HG02884 (cell line): ENCODE results near the gene PPFIA2.

ENCODE experiments used
- ATAC-seq: cut with Tn5 transposase; IDR thresholded peaks from one replicate; pipeline ENCODE4 v1.9.1; 2021; ENCODE audit warnings: mild to moderate bottlenecking, moderate library complexity; ENCODE audit not compliant: unreplicated experiment

The PPFIA2 gene

GRCh38 chr12:81365284-81365683, 393.9 kb downstream of the PPFIA2 start:
- no peak for ATAC-seq

GRCh38 chr12:81360916-81361315, 398.2 kb downstream of the PPFIA2 start:
- ATAC-seq, result no peak

- no peak for ATAC-seq
Measured at GRCh38 chr12:81359736-81360135, 399.4 kb downstream of the PPFIA2 start.

GRCh38 chr12:81354327-81354932, 404.7 kb downstream of the PPFIA2 start:
- no peak for ATAC-seq

- no peak for ATAC-seq
Measured at GRCh38 chr12:81350309-81350708, 408.8 kb downstream of the PPFIA2 start.

GRCh38 chr12:81347404-81347803, 411.7 kb downstream of the PPFIA2 start:
- no peak for ATAC-seq

GRCh38 chr12:81340910-81341309, 418.2 kb downstream of the PPFIA2 start:
- ATAC-seq, result no peak

GRCh38 chr12:81339071-81339470, 420.1 kb downstream of the PPFIA2 start:
- no peak for ATAC-seq

- no peak for ATAC-seq
Measured at GRCh38 chr12:81337886-81338285, 421.3 kb downstream of the PPFIA2 start.

GRCh38 chr12:81333812-81334211, 425.3 kb downstream of the PPFIA2 start:
- no peak for ATAC-seq

- ATAC-seq, result no peak
Measured at GRCh38 chr12:81332054-81332453, 427.1 kb downstream of the PPFIA2 start.

GRCh38 chr12:81330480-81330879, 428.7 kb downstream of the PPFIA2 start:
- ATAC-seq, result no peak

- peak; percentile 77 for ATAC-seq
Measured at GRCh38 chr12:81329085-81329484, 430.1 kb downstream of the PPFIA2 start.

GRCh38 chr12:81327425-81327824, 431.7 kb downstream of the PPFIA2 start:
- no peak for ATAC-seq

- no peak for ATAC-seq
Measured at GRCh38 chr12:81325086-81325485, 434.1 kb downstream of the PPFIA2 start.

- no peak for ATAC-seq
Measured at GRCh38 chr12:81314903-81315531, 444.1 kb downstream of the PPFIA2 start.

GRCh38 chr12:81303935-81304334, 455.2 kb downstream of the PPFIA2 start:
- no peak for ATAC-seq

- no peak for ATAC-seq
Measured at GRCh38 chr12:81300454-81300853, 458.7 kb downstream of the PPFIA2 start.

- no peak for ATAC-seq
Measured at GRCh38 chr12:81297601-81298000, 461.5 kb downstream of the PPFIA2 start.

- no peak for ATAC-seq
Measured at GRCh38 chr12:81296556-81297305, 462.4 kb downstream of the PPFIA2 start.

- ATAC-seq, result no peak
Measured at GRCh38 chr12:81295251-81295650, 463.9 kb downstream of the PPFIA2 start.
